ENCODE data around the gene SLF2. TPM values are rescaled to one million over a fixed set of nuclear protein-coding genes. Genes with fewer than 3 reads are reported as not detected.
A peak's percentile ranks its signal among the peaks of the same experiment; 100 is the strongest.

SLF2 gene
- total and polyA plus RNA-seq, 2 of the 13 experiments (the other 11 are each of a cell fraction or from before 2014, with no cell fraction given): 12.2 to 48.1 TPM

DNA sequence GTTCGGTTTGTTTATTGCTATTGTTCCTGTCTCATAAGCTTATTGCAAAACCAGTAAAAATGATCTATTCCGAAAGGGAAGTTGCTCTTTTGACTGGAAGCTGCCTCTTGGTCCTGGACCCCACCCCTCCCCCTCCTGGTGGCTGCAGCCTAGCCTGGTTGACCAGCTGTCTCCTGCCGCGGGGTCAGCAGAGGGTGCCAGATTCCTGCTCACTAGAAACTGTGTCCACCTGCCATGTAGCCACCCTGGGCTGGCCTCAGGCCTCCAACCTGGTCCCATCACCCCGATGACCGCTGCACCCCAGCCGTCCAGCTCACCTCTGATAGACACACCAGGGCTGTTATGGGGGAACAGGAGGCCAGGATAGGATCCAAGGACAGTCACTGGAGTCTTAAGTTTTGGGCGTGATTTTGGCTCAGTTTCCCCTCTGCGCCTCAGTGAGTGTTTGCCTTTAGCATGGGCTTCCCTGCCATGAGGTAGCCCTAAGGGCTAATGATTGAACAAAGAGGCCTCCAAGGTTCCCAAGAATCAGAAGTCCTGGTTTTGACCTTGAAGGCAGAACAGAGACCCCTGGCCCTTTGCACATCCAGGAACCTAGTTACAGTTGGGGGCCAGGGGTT lies 32.9 kb upstream of the SLF2 start (continued):
- TF ChIP-seq NONO (IDR thresholded peaks at IDR 0.05) (no peak), NONO (CRISPR knock-in tag; conservative IDR thresholded peaks at IDR 0.05) (no peak), PHF8 (CRISPR knock-in tag; IDR thresholded peaks at IDR 0.05) (no peak; the same call in 1 of the 2 replicates), TAF15 (IDR thresholded peaks at IDR 0.05; ENCODE audit: low read depth, low read length, poor library complexity, severe bottlenecking) (no peak), AGO1 (IDR thresholded peaks at IDR 0.05; ENCODE audit: low read depth, low read length, poor library complexity, severe bottlenecking) (no peak), ADNP (CRISPR knock-in tag; IDR thresholded peaks at IDR 0.05) (no peak), NCOA2 (CRISPR knock-in tag; IDR thresholded peaks at IDR 0.05) (no peak), SOX5 (CRISPR knock-in tag; IDR thresholded peaks at IDR 0.05; ENCODE audit: borderline replicate concordance) (no peak), MXI1 (IDR thresholded peaks at IDR 0.05; ENCODE audit: borderline replicate concordance, low read depth, low read length) (0 out of 3 replicates have a peak, but pooled peaks have one; percentile 24), RARG (CRISPR knock-in tag; IDR thresholded peaks at IDR 0.05; ENCODE audit: low read depth) (no peak), KDM5B (CRISPR knock-in tag; IDR thresholded peaks at IDR 0.05; ENCODE audit: borderline replicate concordance) (peak; percentile 43; the same call in 1 of the 2 replicates)
- TF ChIP-seq, protein P1, sequence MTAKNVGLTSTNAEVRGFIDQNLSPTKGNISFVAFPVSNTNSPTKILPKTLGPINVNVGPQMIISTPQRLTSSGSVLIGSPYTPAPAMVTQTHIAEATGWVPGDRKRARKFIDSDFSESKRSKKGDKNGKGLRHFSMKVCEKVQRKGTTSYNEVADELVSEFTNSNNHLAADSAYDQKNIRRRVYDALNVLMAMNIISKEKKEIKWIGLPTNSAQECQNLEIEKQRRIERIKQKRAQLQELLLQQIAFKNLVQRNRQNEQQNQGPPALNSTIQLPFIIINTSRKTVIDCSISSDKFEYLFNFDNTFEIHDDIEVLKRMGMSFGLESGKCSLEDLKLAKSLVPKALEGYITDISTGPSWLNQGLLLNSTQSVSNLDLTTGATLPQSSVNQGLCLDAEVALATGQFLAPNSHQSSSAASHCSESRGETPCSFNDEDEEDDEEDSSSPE (CRISPR knock-in tag; IDR thresholded peaks at IDR 0.05): no peak
- TF ChIP-seq, protein P2, sequence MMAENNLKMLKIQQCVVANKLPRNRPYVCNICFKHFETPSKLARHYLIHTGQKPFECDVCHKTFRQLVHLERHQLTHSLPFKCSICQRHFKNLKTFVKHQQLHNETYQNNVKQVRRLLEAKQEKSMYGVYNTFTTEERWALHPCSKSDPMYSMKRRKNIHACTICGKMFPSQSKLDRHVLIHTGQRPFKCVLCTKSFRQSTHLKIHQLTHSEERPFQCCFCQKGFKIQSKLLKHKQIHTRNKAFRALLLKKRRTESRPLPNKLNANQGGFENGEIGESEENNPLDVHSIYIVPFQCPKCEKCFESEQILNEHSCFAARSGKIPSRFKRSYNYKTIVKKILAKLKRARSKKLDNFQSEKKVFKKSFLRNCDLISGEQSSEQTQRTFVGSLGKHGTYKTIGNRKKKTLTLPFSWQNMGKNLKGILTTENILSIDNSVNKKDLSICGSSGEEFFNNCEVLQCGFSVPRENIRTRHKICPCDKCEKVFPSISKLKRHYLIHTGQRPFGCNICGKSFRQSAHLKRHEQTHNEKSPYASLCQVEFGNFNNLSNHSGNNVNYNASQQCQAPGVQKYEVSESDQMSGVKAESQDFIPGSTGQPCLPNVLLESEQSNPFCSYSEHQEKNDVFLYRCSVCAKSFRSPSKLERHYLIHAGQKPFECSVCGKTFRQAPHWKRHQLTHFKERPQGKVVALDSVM (CRISPR knock-in tag; IDR thresholded peaks at IDR 0.05): peak; percentile 31; the same call in 1 of the 2 replicates
- TF ChIP-seq, protein P3, sequence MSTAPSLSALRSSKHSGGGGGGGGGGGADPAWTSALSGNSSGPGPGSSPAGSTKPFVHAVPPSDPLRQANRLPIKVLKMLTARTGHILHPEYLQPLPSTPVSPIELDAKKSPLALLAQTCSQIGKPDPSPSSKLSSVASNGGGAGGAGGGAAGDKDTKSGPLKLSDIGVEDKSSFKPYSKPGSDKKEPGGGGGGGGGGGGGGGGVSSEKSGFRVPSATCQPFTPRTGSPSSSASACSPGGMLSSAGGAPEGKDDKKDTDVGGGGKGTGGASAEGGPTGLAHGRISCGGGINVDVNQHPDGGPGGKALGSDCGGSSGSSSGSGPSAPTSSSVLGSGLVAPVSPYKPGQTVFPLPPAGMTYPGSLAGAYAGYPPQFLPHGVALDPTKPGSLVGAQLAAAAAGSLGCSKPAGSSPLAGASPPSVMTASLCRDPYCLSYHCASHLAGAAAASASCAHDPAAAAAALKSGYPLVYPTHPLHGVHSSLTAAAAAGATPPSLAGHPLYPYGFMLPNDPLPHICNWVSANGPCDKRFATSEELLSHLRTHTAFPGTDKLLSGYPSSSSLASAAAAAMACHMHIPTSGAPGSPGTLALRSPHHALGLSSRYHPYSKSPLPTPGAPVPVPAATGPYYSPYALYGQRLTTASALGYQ (CRISPR knock-in tag; IDR thresholded peaks at IDR 0.05): 0 out of 2 replicates have a peak, but pooled peaks have one; percentile 9
- TF ChIP-seq, protein P4, sequence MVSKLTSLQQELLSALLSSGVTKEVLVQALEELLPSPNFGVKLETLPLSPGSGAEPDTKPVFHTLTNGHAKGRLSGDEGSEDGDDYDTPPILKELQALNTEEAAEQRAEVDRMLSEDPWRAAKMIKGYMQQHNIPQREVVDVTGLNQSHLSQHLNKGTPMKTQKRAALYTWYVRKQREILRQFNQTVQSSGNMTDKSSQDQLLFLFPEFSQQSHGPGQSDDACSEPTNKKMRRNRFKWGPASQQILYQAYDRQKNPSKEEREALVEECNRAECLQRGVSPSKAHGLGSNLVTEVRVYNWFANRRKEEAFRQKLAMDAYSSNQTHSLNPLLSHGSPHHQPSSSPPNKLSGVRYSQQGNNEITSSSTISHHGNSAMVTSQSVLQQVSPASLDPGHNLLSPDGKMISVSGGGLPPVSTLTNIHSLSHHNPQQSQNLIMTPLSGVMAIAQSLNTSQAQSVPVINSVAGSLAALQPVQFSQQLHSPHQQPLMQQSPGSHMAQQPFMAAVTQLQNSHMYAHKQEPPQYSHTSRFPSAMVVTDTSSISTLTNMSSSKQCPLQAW (CRISPR knock-in tag; IDR thresholded peaks at IDR 0.05): peak; percentile 84
- TF ChIP-seq, protein P5, sequence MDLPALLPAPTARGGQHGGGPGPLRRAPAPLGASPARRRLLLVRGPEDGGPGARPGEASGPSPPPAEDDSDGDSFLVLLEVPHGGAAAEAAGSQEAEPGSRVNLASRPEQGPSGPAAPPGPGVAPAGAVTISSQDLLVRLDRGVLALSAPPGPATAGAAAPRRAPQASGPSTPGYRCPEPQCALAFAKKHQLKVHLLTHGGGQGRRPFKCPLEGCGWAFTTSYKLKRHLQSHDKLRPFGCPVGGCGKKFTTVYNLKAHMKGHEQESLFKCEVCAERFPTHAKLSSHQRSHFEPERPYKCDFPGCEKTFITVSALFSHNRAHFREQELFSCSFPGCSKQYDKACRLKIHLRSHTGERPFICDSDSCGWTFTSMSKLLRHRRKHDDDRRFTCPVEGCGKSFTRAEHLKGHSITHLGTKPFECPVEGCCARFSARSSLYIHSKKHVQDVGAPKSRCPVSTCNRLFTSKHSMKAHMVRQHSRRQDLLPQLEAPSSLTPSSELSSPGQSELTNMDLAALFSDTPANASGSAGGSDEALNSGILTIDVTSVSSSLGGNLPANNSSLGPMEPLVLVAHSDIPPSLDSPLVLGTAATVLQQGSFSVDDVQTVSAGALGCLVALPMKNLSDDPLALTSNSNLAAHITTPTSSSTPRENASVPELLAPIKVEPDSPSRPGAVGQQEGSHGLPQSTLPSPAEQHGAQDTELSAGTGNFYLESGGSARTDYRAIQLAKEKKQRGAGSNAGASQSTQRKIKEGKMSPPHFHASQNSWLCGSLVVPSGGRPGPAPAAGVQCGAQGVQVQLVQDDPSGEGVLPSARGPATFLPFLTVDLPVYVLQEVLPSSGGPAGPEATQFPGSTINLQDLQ (CRISPR knock-in tag; IDR thresholded peaks at IDR 0.05): no peak

All from HepG2 (cell line).